Fibroblast of pulmonary artery (primary cell): Measurements from ENCODE around the gene ARHGEF38.

Experiments used
- DNase-seq: peaks from one replicate; pipeline ENCODE4 v3.0.0-alpha.2; 2010; ENCODE audit warnings: low read depth
- H3K4me3 ChIP-seq: replicated peaks from 2 replicates; pipeline ENCODE4 v1.5.1; 2011; ENCODE audit warnings: low read depth, mild to moderate bottlenecking, control low read depth, low read length, moderate library complexity
- TF ChIP-seq, protein P1 (sequence below): IDR thresholded peaks from 2 replicates; pipeline ENCODE4 v1.5.1; 2011; ENCODE audit warnings: mild to moderate bottlenecking, control low read depth, low read length, inconsistent platforms; ENCODE audit errors: missing control alignments

The ARHGEF38 gene

DNA sequence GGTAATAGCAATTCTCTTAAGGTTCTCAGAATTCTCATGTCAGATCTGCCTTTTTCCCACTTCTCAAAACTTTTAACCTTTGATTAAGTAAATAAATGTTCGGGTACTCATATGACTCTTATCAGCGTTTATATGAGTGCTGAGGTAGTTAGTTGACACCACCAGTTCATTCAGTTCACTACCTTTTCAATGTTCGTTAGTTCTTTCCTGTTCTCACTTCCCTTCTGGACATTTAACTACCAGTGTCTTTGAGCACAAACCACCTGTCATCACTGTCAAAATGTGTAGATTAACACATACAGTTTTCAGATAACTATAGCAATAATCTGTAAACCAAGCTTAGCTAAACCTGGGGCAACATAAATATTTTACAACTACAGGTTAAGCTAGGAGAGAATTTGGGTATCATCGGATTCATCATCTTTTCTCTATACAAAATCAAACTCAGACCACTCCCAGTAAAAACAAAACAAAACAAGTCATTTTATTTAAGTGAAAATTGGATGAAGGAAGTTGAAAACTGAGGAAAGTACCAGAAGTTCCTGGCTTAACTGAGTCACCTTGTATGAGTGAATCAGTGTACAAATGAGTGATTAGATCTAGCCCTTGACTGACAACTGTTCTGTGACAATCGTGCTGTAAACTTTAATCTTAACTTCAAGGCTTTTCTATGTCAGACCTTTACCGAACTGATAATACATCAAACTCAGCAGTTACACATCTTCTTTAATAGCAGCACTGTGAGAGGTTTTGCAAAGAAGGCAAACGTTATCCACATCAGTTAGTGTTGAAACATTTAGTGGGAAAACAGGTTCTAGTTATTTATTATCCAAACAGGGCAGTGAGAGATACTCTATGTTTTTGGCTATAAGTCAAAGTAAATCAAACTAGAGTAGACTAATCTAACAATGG, 41.9 kb downstream of the ARHGEF38 start:
- DNase-seq = no peak
- TF ChIP-seq, protein P1, sequence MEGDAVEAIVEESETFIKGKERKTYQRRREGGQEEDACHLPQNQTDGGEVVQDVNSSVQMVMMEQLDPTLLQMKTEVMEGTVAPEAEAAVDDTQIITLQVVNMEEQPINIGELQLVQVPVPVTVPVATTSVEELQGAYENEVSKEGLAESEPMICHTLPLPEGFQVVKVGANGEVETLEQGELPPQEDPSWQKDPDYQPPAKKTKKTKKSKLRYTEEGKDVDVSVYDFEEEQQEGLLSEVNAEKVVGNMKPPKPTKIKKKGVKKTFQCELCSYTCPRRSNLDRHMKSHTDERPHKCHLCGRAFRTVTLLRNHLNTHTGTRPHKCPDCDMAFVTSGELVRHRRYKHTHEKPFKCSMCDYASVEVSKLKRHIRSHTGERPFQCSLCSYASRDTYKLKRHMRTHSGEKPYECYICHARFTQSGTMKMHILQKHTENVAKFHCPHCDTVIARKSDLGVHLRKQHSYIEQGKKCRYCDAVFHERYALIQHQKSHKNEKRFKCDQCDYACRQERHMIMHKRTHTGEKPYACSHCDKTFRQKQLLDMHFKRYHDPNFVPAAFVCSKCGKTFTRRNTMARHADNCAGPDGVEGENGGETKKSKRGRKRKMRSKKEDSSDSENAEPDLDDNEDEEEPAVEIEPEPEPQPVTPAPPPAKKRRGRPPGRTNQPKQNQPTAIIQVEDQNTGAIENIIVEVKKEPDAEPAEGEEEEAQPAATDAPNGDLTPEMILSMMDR = no peak
- H3K4me3 ChIP-seq = no peak overlapping the region

DNA sequence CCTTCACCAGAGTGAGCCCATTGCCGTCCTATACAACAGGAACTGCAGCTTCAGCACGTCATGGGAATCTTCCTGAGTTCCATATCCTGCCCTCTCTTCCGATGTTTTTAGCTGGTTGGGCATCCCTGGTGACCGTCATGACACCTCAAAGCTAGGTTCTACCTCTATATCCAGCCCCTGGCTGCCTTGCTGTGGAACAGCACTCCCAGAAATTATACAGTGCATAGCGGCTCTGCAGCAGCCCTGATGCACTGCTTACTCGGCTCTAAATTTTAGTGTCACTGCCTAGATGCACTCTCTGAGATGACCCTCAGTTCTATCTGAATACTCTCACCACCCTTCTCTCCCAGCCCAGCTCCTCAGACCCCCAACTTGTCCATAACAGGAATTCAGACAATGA, 44.3 kb downstream of the ARHGEF38 start:
- no peak overlapping the region for H3K4me3 ChIP-seq
- TF ChIP-seq, protein P1 = no peak
- DNase-seq = no peak

DNA sequence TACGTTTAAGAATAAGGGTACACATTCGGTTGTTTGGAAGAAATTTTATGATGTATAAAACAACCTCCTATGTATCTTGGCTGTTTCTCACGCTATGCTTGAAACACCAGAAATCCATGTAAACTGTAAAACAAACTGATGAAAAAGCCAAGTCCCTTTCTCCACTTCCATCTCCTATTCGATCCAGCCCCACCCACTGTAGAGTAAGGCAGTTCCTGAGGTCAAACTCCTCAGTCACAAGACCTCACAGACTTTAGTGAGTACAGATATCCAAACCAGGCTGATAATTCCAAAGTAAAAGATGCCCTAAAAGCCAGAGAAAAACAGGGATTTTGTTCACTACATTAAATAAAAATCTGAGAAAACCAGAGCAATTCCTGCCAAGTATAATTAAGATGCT, 45.6 kb downstream of the ARHGEF38 start:
- TF ChIP-seq, protein P1 = no peak
- H3K4me3 ChIP-seq = no peak overlapping the region
- no peak for DNase-seq

DNA sequence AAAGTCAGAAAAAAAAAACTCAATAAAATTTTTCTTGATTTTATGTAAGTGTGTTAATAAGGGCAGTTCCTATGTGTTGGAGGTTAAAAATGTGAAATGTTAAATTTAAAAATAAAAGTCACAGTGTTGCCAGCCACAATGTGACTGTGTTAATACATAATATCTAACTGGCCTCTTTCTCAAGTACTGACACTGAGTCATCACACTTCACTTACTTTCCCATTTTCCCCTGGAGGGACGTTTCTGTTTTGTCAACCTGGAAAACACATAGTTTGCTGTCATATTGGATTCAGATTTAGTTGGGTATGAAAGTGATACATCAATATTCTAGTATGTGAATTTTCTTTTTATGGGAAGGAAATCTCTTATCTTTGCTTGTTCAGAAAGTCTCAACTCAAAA, 46.4 kb downstream of the ARHGEF38 start:
- TF ChIP-seq, protein P1 = no peak
- H3K4me3 ChIP-seq = no peak overlapping the region
- no peak for DNase-seq

DNA sequence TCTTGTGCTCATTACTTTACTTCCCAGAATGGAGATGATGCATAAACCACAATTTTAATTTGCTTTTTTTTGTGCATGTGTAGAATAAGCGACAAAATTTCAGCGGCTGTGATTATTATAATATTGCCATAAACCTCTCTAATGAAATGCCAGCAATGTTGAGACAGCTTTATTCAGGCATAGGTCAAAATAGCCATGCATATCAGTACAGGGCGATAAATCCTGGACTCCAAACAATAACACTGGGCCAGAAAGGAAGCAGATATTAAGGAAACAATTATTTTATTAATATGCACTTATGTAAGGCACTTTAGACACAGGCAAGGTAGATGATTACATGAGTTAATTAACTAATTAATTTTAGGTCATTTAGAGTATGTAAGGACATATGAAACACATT, 47.1 kb downstream of the ARHGEF38 start:
- no peak overlapping the region for H3K4me3 ChIP-seq
- TF ChIP-seq, protein P1 = no peak
- DNase-seq = no peak

DNA sequence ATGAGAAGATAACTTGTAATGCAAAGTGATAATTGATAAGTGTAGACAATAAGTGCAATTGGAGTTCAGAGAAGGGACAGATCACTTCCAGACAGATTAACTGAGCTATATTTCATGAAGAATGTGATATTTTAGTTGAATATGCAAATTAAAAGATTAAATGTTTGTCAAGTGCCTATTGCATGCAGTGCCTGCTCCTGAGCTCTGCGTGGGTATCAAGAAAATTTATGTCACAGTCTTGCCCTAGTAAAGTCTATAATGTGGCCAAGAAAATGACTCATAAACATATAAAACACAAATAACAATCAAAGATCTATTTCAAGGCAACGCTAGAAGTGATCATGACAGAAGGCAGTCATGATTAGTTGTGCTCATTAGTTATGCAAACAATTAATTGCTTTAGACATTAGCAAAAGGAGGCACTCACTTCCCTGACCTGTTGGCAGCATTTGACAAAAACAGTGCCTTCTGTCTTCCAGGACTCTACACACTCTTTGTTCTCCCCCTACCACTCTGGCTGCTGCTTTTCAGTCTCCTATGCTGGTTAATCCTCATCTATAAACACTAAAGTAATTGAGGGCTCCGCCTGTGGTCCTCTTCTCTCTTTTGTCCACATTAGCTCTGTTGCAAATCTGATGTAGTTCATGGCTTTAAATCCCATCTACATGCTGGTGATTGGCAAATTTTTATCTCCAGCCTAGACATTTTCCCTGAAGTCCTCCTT, 47.7 kb downstream of the ARHGEF38 start:
- no peak overlapping the region for H3K4me3 ChIP-seq
- TF ChIP-seq, protein P1 = no peak
- no peak for DNase-seq
